IMR-90 (cell line): ENCODE data around the gene ACOX2. TPM values are rescaled to one million over a fixed set of nuclear protein-coding genes. Genes with fewer than 3 reads are reported as not detected.

Experiments used
- ATAC-seq: fragments of 200-7000 bp; cut with Tn5 transposase; 2 replicates; pipeline ENCODE4 v1.9.1; 2020; ENCODE audit warnings: low read depth, mild to moderate bottlenecking, moderate library complexity
- BruUV-seq: library from RNA; stranded (reverse); fragments of 400-500 nt; replicated peaks from 2 replicates; lab custom pipeline; 2021; lab: Mats Ljungman, UMichigan
- CTCF ChIA-PET: fragments of 300-600 bp; formaldehyde crosslinking; extraction: SDS; loops from one replicate; lab custom pipeline; 2021; ENCODE audit warnings: antibody characterized with exemption; lab: Yijun Ruan, JAX
- POLR2A ChIA-PET: fragments of 300-600 bp; sonication (Branson Sonifier 250); formaldehyde crosslinking; loops from one replicate; lab custom pipeline; 2022; ENCODE audit warnings: antibody characterized with exemption; ENCODE audit not compliant: unreplicated experiment; lab: Charles Lee
- DNase-seq: peaks from one replicate; pipeline ENCODE4 v3.0.0; 2013
- H2AFZ ChIP-seq: replicated peaks from 2 replicates; pipeline ENCODE3; 2013; ENCODE audit warnings: low read length, mild to moderate bottlenecking; ENCODE audit not compliant: poor library complexity
- H2AK5ac ChIP-seq: 2 replicates; pipeline ENCODE4 v1.6.1; 2013; ENCODE audit warnings: low read depth, low read length, inconsistent platforms
- H2AK9ac ChIP-seq: replicated peaks from 2 replicates; pipeline ENCODE3; 2013; ENCODE audit warnings: mild to moderate bottlenecking, low read depth, low read length, moderate library complexity; ENCODE audit not compliant: poor library complexity
- H2BK120ac ChIP-seq: 2 replicates; pipeline ENCODE4 v1.6.1; 2013; ENCODE audit warnings: low read depth, low read length, inconsistent platforms
- H2BK15ac ChIP-seq: 3 replicates; pipeline ENCODE4 v1.6.1; 2013; ENCODE audit warnings: low read depth, low read length, inconsistent platforms
- H2BK20ac ChIP-seq: 2 replicates; pipeline ENCODE4 v1.6.1; 2013; ENCODE audit warnings: low read depth, mild to moderate bottlenecking, inconsistent platforms, low read length, moderate library complexity
- H2BK5ac ChIP-seq: 2 replicates; pipeline ENCODE4 v1.6.1; 2013; ENCODE audit warnings: mild to moderate bottlenecking, low read depth, low read length, inconsistent platforms; ENCODE audit not compliant: poor library complexity, severe bottlenecking
- H3K14ac ChIP-seq: replicated peaks from 2 replicates; pipeline ENCODE4 v1.6.1; 2013; ENCODE audit warnings: low read depth, low read length, inconsistent platforms
- H3K18ac ChIP-seq: 2 replicates; pipeline ENCODE4 v1.6.1; 2013; ENCODE audit warnings: low read depth, low read length, control low read depth
- H3K23ac ChIP-seq: 2 replicates; pipeline ENCODE4 v1.6.1; 2013; ENCODE audit warnings: low read depth, low read length, inconsistent platforms
- H3K27ac ChIP-seq: 2 replicates; pipeline ENCODE4 v1.5.1; 2013; ENCODE audit warnings: mild to moderate bottlenecking, control low read depth, low read length; ENCODE audit not compliant: insufficient read depth
- H3K27me3 ChIP-seq: 2 replicates; pipeline ENCODE4 v1.6.1; 2013; ENCODE audit warnings: low read length; ENCODE audit not compliant: control insufficient read depth, insufficient read depth
- H3K36me3 ChIP-seq: 2 replicates; pipeline ENCODE4 v1.6.1; 2013; ENCODE audit warnings: low read length, mixed read lengths; ENCODE audit not compliant: control insufficient read depth, insufficient read depth
- H3K4ac ChIP-seq: 2 replicates; pipeline ENCODE4 v1.6.1; 2013; ENCODE audit warnings: low read depth, low read length, inconsistent platforms
- H3K4me1 ChIP-seq: 2 replicates; pipeline ENCODE4 v1.6.1; 2013; ENCODE audit warnings: low read length, mixed read lengths; ENCODE audit not compliant: control insufficient read depth, insufficient read depth
- H3K4me2 ChIP-seq: 2 replicates; pipeline ENCODE4 v1.6.1; 2013; ENCODE audit warnings: low read depth, mild to moderate bottlenecking, control low read depth, low read length, moderate library complexity
- H3K4me3 ChIP-seq: 2 replicates; pipeline ENCODE4 v1.5.1; 2013; ENCODE audit warnings: low read depth, mild to moderate bottlenecking, control low read depth, low read length, moderate library complexity; ENCODE audit not compliant: insufficient read depth
- H3K56ac ChIP-seq: 2 replicates; pipeline ENCODE4 v1.6.1; 2013; ENCODE audit warnings: low read length, inconsistent platforms; ENCODE audit not compliant: insufficient read depth; ENCODE audit errors: extremely low read depth
- H3K79me1 ChIP-seq, 2 experiments: 2 replicates each; pipeline ENCODE4 v1.6.1; 2013; ENCODE audit warnings: low read length in 2 of 2, inconsistent platforms in 1 of 2, low read depth in 1 of 2
- H3K9ac ChIP-seq: 2 replicates; pipeline ENCODE4 v1.6.1; 2013; ENCODE audit warnings: low read depth, low read length, control low read depth
- H3K9me1 ChIP-seq: 2 replicates; pipeline ENCODE4 v1.6.1; 2013; ENCODE audit warnings: low read length, inconsistent platforms; ENCODE audit not compliant: insufficient read depth
- H3K9me3 ChIP-seq: 2 replicates; pipeline ENCODE4 v1.6.1; 2013; ENCODE audit warnings: low read length; ENCODE audit not compliant: control insufficient read depth, insufficient read depth
- H4K20me1 ChIP-seq: 2 replicates; pipeline ENCODE4 v1.6.1; 2013; ENCODE audit warnings: low read length, inconsistent platforms; ENCODE audit not compliant: insufficient read depth
- H4K5ac ChIP-seq: 2 replicates; pipeline ENCODE4 v1.6.1; 2013; ENCODE audit warnings: mild to moderate bottlenecking, low read depth, low read length, control low read depth
- H4K8ac ChIP-seq, 2 experiments: 2 replicates each; pipeline ENCODE4 v1.6.1; 2013; ENCODE audit warnings: low read depth in 2 of 2, low read length in 2 of 2, control low read depth in 1 of 2, inconsistent platforms in 1 of 2
- H4K91ac ChIP-seq: 2 replicates; pipeline ENCODE4 v1.6.1; 2013; ENCODE audit warnings: low read depth, low read length, inconsistent platforms; ENCODE audit not compliant: insufficient read depth
- BHLHE40 ChIP-seq: fragments of 150-350 bp; IDR thresholded peaks from 2 replicates; pipeline ENCODE4 v1.6.1; 2016; ENCODE audit warnings: mild to moderate bottlenecking, low read depth, low read length
- CEBPB ChIP-seq: IDR thresholded peaks from 2 replicates; pipeline ENCODE4 v1.6.1; 2012; ENCODE audit warnings: low read depth, low read length, improper control_type of control experiment
- CHD1 ChIP-seq: IDR thresholded peaks from 2 replicates; pipeline ENCODE4 v1.6.1; 2012; ENCODE audit warnings: low read depth, low read length, improper control_type of control experiment
- FOS ChIP-seq: fragments of 150-350 bp; IDR thresholded peaks from 2 replicates; pipeline ENCODE4 v1.6.1; 2016; ENCODE audit warnings: low read depth, low read length
- MAFK ChIP-seq: IDR thresholded peaks from 2 replicates; pipeline ENCODE4 v1.6.1; 2012; ENCODE audit warnings: low read depth, low read length, improper control_type of control experiment
- MAZ ChIP-seq: IDR thresholded peaks from 2 replicates; pipeline ENCODE4 v1.6.1; 2012; ENCODE audit warnings: low read depth, mild to moderate bottlenecking, low read length, improper control_type of control experiment, moderate library complexity, borderline replicate concordance
- MXI1 ChIP-seq: IDR thresholded peaks from 2 replicates; pipeline ENCODE4 v1.6.1; 2012; ENCODE audit warnings: low read depth, mild to moderate bottlenecking, low read length, moderate library complexity, borderline replicate concordance
- NFE2L2 ChIP-seq: fragments of 150-350 bp; IDR thresholded peaks from 2 replicates; pipeline ENCODE4 v1.6.1; 2016; ENCODE audit warnings: low read depth, mild to moderate bottlenecking, low read length
- POLR2A ChIP-seq: IDR thresholded peaks from 2 replicates; pipeline ENCODE4 v1.6.1; 2012; ENCODE audit warnings: mild to moderate bottlenecking, low read depth, low read length
- RAD21 ChIP-seq: IDR thresholded peaks from 2 replicates; pipeline ENCODE4 v1.6.1; 2012; ENCODE audit warnings: low read length, improper control_type of control experiment
- RCOR1 ChIP-seq: IDR thresholded peaks from 2 replicates; pipeline ENCODE4 v1.6.1; 2012; ENCODE audit warnings: mild to moderate bottlenecking, low read length, improper control_type of control experiment; ENCODE audit not compliant: insufficient replicate concordance
- RFX5 ChIP-seq: IDR thresholded peaks from 2 replicates; pipeline ENCODE4 v1.8.0; 2012; ENCODE audit warnings: low read depth, mild to moderate bottlenecking, low read length, moderate library complexity
- SMC3 ChIP-seq: fragments of 150-350 bp; IDR thresholded peaks from 2 replicates; pipeline ENCODE4 v1.6.1; 2016; ENCODE audit warnings: low read depth, mild to moderate bottlenecking, antibody characterized with exemption, low read length, moderate library complexity
- WGBS, 2 experiments: methylation state at CpG; one replicate each; pipeline versions ENCODE4 v1.1.5 to v1.1.7; 2013; ENCODE audit warnings: missing lambda C conversion rate in 2 of 2; ENCODE audit not compliant: insufficient read length in 1 of 2; ENCODE audit errors: extremely low coverage in 2 of 2; 5-methylcytosine and 5-hydroxymethylcytosine counted together
- dilution Hi-C: fragments of 300-500 bp; cut with HindIII; formaldehyde crosslinking; loops from one replicate; pipeline ENCODE4 v1.14.3; 2018; ENCODE audit warnings: low sequenced_read_pairs; ENCODE audit not compliant: unreplicated experiment
- in situ Hi-C: fragments of 300-500 bp; cut with MboI; formaldehyde crosslinking; loops from 3 replicates; pipeline ENCODE4 v1.14.3; 2019; ENCODE audit warnings: low sequenced_read_pairs, inconsistent platforms, mixed read lengths
- intact Hi-C: fragments of 100-400 bp; cut with micrococcal nuclease; formaldehyde crosslinking; loops from 2 replicates; pipeline ENCODE4 v1.10.0; 2022
- polyA plus RNA-seq, 3 experiments: library from polyadenylated mRNA; depleted of rRNA; stranded (reverse); fragments of >200 nt; gene quantifications; 2 replicates each; pipeline ENCODE4 v1.2.3, GENCODE V29; 2012; ENCODE audit warnings: low replicate concordance in 1 of 3
- total RNA-seq: library from RNA; depleted of rRNA; stranded (reverse); fragments of >200 nt; gene quantifications from 2 replicates; pipeline ENCODE4 v1.2.3, GENCODE V29; 2012
- TF ChIP-seq, protein P1 (sequence below): conservative IDR thresholded peaks from 2 replicates; pipeline ENCODE4 v1.5.1; 2012; ENCODE audit warnings: mild to moderate bottlenecking, low read depth, low read length, improper control_type of control experiment
- TF ChIP-seq, protein P2 (sequence below): fragments of 150-350 bp; IDR thresholded peaks from 2 replicates; pipeline ENCODE4 v1.6.1; 2017; ENCODE audit warnings: mild to moderate bottlenecking, antibody characterized with exemption, low read length, low read depth
- TF ChIP-seq, protein P3 (sequence below): fragments of 150-350 bp; IDR thresholded peaks from 2 replicates; pipeline ENCODE4 v1.6.1; 2016; ENCODE audit warnings: low read depth, mild to moderate bottlenecking, low read length, moderate library complexity, borderline replicate concordance

The ACOX2 gene
- total and polyA plus RNA-seq, 2 of the 4 experiments (the other 2 are of a cell fraction): 15.6 to 32.9 TPM

DNA sequence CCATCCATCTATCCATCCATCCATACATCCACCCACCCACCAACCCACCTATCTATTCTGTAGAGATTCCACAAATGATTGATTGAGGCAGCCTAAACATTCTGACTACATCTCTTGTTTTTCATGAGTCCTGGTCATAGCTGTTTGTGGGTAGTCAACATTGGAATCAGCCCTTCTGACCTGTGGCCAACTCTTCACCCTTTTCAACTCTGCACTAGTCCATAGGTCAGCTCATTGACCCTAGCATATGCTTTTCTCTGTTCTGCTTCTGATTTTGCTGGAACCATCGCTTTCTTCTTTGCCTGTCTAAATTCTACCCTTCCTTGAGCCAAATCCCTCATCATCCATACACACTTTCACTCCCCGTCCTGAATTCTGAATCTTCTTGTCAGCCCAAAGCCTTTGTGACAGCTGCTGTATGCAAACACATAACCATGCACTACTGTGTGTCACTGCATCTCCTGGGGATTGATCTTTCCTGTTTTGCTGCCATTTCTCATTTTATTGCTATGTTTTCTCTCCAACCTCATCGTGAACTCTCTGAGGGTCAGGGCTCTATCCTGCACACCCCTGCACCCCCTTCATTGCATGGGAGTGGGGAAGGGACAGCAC is 61.9 kb downstream of the ACOX2 start:
- Histone ChIP-seq H2AK5ac (no peak overlapping the region), H2BK5ac (no peak overlapping the region), H3K23ac (no peak overlapping the region), H4K91ac (no peak overlapping the region), H2AFZ (no peak overlapping the region), H3K4me1 (peaks cover 12% of the 10 kb centered on the region), H2BK20ac (no peak overlapping the region), H3K4me2 (no peak overlapping the region), H3K4me3 (no peak overlapping the region), H3K14ac (no peak overlapping the region), H4K5ac (no peak overlapping the region), H3K9ac (no peak overlapping the region), H3K18ac (no peak overlapping the region), H3K27ac (no peak overlapping the region), H3K79me1 (no peaks in the 10 kb centered on the region), H4K20me1 (no peaks in the 10 kb centered on the region), H3K9me1 (peaks cover 10% of the 10 kb centered on the region), H2BK120ac (no peak overlapping the region), H3K27me3 (peaks cover 4% of the 10 kb centered on the region; the same call in 1 of the 2 replicates), H2AK9ac (no peak overlapping the region), H3K36me3 (no peaks in the 10 kb centered on the region), H3K56ac (no peak overlapping the region), H3K4ac (no peak overlapping the region), H4K8ac (no peak overlapping the region), H2BK15ac (no peak overlapping the region), H3K9me3 (peaks cover 4% of the 10 kb centered on the region)
- TF ChIP-seq RFX5 (no peak), MXI1 (no peak), POLR2A (no peak), CHD1 (no peak), SMC3 (no peak), MAFK (no peak), NFE2L2 (no peak), FOS (no peak), MAZ (no peak), CEBPB (no peak), RCOR1 (no peak), RAD21 (no peak), BHLHE40 (no peak)
- TF ChIP-seq, protein P1, sequence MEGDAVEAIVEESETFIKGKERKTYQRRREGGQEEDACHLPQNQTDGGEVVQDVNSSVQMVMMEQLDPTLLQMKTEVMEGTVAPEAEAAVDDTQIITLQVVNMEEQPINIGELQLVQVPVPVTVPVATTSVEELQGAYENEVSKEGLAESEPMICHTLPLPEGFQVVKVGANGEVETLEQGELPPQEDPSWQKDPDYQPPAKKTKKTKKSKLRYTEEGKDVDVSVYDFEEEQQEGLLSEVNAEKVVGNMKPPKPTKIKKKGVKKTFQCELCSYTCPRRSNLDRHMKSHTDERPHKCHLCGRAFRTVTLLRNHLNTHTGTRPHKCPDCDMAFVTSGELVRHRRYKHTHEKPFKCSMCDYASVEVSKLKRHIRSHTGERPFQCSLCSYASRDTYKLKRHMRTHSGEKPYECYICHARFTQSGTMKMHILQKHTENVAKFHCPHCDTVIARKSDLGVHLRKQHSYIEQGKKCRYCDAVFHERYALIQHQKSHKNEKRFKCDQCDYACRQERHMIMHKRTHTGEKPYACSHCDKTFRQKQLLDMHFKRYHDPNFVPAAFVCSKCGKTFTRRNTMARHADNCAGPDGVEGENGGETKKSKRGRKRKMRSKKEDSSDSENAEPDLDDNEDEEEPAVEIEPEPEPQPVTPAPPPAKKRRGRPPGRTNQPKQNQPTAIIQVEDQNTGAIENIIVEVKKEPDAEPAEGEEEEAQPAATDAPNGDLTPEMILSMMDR: no peak
- TF ChIP-seq, protein P2, sequence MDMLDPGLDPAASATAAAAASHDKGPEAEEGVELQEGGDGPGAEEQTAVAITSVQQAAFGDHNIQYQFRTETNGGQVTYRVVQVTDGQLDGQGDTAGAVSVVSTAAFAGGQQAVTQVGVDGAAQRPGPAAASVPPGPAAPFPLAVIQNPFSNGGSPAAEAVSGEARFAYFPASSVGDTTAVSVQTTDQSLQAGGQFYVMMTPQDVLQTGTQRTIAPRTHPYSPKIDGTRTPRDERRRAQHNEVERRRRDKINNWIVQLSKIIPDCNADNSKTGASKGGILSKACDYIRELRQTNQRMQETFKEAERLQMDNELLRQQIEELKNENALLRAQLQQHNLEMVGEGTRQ: no peak
- TF ChIP-seq, protein P3, sequence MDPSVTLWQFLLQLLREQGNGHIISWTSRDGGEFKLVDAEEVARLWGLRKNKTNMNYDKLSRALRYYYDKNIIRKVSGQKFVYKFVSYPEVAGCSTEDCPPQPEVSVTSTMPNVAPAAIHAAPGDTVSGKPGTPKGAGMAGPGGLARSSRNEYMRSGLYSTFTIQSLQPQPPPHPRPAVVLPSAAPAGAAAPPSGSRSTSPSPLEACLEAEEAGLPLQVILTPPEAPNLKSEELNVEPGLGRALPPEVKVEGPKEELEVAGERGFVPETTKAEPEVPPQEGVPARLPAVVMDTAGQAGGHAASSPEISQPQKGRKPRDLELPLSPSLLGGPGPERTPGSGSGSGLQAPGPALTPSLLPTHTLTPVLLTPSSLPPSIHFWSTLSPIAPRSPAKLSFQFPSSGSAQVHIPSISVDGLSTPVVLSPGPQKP: no peak
- dilution Hi-C loops: no loop called here
- BruUV-seq: no TSS peak
- POLR2A ChIA-PET: no interaction called here
- ATAC-seq (no peak), DNase-seq (no peak)
- WGBS, 2 experiments: 63% methylated on average over 2 of the region's 3 CpGs; no CpG with 5 or more reads in 1 of the 2 experiments
- in situ Hi-C loops: no loop called here
- intact Hi-C loops: loop anchor here (5.0 kb wide), 1 partner anchor 38 kb away; no protein-coding TSS in a partner anchor
- CTCF ChIA-PET: interaction anchor here (0.6 kb wide), 1 partner anchor 32 kb away, joined by 3 read pairs; no protein-coding TSS in a partner anchor
